GM19468 (cell line): ENCODE data around the gene RPL28.
"Not testable (repeated sequence)": the region's sequence is repeated elsewhere in the genome, so short reads cannot be mapped to it uniquely, and the experiment has no call there.

ENCODE experiments used
- ATAC-seq: cut with Tn5 transposase; IDR thresholded peaks from one replicate; pipeline ENCODE4 v1.9.1; 2021; ENCODE audit warnings: mild to moderate bottlenecking, moderate library complexity, moderate number of reproducible peaks; ENCODE audit not compliant: unreplicated experiment; ENCODE audit errors: extremely low read depth

RPL28 gene

DNA sequence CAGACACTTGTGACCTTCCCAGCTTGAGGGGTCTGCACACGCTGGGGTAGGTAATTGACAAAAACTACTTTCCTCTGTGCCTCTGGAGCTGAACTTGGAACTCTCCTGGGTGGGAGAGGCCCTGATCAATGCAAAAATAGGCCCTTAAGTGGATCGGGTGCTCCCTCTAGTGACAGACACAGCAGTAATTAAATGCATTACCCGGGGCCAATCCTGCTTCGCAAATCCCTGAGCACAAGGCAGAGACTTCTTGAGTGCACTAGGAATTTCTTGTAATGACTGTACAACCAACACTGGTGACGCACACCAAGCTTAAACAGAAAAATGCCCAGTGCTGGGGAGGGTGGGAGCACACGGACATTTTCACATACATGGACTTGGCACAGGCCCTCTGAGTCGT, 32.5 kb downstream of the RPL28 start:
- no peak for ATAC-seq

DNA sequence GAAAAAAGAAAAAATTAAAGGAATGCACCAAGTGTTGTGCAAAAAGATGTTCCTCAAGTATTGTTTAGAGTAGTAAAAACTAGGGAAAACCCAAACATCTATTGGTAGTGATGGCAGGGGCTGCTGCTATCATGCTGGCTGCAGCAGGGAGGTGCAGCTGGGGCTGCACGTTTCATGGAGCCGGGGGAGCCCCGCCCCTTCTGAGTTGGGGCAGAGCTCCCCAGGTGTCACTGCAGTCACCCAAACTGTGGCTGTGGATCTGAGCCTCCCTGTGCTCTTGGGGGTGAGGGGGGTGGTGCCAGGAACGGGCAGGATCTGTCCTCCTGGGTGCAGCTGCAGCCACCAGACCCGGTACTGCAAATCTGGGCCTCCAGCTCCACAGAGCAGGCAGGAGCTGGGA, 33.4 kb downstream of the RPL28 start:
- ATAC-seq, result no peak

DNA sequence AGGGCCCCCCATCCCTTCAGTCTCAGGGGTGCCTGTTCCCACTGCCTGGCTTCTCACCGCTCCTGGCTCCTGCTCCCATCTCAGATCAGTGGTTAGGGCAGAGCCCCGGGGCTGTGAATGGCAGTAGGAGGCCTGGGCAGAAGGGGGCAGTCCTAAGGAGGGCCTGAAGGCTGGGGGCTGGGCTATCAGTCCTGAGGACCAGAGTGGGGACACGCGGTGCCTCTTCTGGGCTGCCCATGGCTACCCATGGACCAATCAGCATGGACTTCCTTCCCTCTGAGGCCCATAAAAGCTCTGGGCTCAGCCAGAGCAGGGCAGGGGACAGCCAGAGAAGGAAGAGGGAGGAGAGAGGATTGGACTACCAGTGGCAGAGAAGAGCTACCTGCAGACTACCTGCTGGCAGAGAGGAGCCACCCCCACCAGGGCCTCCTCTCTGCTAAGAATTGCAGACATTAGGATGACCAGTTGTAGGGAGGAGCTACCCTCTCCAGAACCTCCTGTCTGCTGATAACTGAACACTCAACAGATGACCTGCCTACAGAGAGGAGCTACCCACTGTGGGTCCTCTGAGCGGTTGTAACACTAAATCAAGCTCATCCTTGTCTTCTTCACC, 34.0 kb downstream of the RPL28 start:
- ATAC-seq, result no peak

DNA sequence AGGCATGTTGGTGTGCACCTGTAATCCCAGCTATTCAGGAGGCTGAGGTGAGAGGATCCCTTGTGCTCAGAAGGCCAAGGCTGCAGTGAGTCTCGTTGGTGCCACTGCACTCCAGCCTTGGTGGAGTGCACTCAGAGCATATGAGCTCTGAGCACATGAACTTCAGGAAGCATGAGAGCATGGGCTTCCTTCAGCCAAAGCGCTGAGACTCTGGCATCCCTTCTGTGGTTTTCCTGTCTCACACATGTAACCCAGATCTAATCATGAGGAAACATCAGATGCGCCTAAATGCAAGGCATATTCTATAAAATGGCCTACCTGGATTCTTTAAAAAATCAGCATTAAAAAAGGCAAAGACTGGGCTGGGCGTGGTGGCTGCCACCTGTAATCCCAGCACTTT, 35.5 kb downstream of the RPL28 start:
- not testable (repeated sequence) for ATAC-seq

DNA sequence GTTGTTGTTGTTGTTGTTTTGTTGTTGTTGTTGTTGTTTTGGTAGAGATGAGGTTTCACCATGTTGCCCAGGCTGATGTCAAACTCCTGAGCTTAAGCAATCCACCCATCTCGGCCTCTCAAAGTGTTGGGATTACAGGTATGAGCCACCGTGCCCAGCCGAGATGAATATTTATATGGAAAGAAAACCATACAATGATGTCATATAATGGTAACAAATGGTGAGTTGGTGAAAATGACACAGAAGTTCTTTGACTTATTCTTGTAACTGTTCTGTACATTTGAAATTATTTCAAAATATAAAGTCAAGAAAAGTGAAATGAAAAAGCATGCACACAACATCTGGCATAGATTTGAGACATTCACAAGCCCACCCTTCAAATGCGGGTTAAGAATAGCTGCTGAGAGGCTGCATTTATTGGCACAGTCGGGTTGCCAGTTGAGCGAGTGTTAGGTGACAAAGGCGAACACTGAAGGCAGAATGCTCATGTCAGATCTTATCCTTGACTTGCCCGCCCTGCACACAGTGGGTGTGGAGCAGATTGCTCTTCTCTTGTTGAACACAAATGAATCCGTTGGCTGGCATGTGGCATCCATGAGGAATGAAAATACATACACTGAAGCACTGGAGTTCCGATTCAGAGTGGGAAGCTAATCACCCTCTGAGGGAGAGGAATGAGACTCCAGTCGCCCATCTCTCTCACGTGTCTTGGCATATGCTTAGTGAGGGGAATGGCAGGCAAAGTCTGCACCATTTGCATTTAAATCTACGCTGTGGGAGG, 37.7 kb downstream of the RPL28 start:
- no peak for ATAC-seq

DNA sequence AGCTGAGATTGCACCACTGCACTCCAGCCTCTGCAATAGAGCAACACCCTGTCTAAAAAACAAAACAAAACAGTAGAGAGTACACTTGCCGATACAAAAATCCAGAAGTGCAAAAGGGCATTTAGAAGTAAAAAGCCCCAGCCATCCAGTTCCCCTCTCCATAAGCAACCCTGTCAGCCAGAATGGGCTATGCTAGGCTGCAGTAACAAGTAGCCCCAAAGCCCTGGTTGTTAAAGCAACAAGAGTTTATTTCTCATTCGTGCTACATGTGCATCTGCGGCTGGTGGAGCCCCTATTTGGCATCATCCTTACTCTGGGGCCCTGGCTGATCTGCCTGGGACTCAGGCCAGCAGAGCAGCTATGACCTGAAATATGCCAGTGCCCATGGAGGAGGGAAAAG, 38.8 kb downstream of the RPL28 start:
- no peak for ATAC-seq

DNA sequence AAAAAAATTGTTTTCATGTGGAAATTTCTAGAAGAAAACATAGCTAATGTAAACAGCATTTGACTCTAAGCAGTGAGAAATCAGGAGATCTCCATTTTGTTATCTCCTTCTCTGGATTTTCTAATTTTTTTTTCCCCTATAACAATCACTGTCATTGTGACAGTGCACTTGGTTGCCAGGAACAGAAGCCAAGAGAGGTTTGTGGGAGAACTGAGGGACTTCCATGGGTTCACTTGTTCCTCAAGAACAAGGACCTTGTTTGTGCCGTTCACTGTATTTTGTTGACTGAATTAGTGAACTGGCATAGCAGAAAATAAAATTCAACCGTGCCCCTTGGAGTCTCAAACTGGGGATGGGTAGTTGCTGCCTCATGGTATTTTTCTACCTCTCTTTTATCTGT, 40.3 kb downstream of the RPL28 start:
- no peak for ATAC-seq

DNA sequence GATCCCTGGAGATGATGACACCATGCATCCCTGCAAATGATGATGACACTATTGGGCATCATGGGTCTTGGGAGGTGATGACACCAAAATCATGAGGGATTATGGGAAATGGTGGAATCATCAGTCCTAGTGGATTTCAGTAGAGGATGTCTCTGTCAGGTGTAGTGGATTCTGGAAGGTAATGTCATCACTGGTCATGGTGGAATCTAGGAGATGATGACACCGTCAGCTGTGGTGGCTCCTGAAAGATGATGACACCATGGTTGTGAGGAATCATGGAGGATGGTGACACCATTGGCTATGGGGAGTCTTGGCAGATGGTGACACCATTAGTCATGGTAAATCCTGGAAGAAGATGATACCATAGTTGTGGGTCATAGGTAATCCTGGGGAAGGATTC, 45.5 kb downstream of the RPL28 start:
- no peak for ATAC-seq

DNA sequence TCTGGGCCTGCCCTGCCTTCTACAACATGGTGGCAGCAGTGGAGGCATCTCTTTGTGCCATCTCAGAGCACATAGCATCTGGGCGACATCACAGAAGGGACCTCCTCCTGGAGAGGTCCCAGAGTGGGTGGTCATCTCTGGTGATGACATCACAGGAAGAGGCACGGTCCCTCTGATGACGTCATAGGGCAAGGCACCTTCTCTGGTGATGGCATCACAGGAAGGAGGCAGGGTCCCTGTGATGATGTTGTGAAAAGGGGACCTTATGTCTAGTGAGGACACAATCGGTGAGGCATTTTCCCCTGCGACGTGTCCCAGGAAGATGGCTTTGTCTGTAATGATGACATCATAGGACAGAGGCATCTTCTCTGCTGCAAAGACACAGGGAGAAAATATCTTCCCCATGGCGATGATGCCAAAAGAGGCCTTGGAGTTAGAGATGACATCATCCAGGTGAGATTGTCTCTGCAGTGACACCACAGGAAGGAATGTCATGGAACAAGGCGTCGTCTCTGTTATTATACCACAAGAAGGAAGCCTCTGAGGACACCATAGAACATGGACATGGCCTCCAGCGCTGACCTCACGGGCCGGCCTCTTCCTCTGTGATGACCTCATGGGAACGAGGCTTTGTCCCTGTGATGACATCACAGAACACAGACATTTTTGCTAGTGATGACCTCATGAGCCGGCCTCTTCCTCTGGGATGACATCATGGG, 46.7 kb downstream of the RPL28 start:
- ATAC-seq, result no peak

DNA sequence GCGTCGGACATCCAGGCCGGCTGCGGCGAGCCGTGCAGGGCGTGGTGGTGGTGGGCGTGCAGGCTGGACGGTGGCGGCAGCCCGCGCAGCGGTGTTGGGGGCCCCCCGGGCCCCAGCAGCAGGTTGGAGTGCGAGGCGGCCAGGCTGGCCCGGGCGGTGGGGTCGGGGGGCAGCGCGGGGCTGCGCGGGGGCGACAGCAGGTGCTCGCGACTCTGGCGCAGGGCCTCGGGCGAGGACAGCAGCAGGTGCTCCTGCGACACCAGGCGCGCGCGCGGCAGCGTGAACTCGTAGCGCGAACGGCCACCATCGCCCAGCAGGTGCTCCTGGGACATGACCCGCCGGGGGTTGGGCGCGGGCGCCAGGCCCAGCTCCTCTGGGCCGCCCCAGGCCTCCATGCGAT, 47.6 kb downstream of the RPL28 start:
- no peak for ATAC-seq

DNA sequence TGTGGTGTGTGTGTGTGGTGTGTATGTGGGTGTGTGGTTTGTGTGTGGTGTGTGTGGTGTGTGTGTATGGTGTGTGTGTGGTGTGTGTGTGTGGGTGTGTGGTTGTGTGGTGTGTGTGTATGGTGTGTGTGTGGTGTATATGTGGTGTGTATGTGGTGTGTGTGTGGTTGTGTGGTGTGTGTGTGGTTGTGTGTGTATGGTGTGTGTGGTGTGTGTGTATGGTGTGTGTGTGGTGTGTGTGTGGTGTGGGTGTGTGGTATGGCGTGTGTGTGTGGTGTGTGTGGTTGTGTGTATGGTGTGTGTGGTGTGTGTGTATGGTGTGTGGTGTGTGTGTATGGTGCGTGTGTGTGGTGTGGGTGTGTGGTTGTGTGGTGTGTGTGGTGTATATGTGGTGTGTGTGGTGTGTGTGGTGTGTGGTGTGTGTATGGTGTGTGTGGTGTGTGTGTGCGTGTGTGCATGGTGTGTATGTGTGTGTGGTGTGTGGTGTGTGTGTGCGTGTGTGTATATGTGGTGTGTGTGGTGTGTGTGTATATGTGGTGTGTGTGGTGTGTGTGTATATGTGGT, 48.7 kb downstream of the RPL28 start:
- no peak for ATAC-seq

DNA sequence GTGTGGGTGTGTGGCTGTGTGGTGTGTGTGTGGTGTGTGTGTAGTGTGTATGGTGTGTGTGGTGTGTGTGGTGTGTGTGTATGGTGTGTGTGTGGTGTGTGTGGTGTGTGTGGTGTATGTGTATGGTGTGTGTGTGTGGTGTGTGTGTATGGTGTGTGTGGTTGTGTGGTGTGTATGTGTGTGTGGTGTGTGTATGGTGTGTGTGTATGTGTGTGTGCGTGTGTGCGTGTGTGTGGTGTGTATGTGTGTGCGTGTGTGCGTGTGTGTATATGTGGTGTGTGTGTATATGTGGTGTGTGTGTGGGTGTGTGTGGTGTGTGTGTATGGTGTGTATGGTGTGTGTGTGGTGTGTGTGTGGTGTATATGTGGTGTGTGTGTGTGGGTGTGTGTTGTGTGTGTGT, 49.3 kb downstream of the RPL28 start:
- no peak for ATAC-seq

DNA sequence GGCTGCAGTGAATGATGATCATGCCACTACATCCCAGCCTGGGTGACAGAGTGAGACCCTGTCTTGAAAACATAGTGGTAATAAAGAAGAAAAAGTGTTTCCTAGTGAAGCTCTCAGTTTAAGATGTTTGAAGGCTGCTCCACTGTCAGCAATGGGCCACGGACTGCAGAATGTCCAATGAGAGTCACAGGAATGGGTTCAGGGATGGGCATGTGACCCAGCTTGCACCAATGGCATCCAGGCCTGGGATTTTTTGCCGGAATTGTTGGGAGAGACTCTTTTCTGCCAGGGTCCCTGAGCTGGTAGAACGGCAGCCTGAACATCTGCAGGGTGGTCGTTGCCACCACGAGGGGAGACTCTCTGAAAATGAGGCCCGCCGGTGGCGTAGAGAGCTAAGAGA, 51.1 kb downstream of the RPL28 start:
- ATAC-seq, result no peak

DNA sequence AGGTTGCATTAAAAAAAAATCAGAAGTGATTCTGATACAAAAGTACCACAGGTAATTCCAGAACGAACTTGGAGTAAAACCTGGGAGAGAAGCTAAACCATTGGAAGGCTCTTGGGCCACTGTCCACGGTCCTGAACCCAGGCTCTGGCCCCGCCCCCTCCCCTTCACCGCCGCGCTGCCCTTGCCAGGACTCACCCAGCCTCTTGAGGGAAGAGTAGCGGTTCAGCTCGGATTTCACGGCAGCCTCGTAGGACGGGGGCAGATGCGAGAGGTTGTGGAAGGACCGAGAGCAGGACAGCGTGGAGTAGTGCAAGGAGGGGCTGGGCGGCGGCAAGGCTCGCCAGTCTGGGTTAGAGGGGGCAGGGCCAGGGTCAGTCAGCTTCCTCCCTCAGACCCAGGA, 51.7 kb downstream of the RPL28 start:
- ATAC-seq, result no peak

DNA sequence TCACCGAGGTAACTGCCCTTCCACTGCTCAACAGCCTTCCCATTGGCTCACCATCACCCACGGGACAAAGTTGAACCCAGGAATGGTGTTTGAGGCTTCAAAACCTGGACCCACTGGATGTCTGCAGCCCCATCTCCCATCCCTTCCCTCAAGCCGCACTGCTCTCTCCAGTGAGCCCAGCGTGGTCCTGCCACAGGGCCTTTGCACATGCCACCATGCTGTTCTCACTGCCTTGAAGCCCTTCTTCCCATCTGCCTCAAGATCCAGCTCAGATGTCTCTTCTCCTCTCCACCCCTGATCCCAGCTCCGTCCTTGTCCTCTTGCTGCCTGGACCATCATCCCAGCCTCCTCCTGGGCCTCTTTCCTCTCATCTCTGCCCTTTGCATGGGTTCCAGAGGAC, 53.3 kb downstream of the RPL28 start:
- no peak for ATAC-seq

DNA sequence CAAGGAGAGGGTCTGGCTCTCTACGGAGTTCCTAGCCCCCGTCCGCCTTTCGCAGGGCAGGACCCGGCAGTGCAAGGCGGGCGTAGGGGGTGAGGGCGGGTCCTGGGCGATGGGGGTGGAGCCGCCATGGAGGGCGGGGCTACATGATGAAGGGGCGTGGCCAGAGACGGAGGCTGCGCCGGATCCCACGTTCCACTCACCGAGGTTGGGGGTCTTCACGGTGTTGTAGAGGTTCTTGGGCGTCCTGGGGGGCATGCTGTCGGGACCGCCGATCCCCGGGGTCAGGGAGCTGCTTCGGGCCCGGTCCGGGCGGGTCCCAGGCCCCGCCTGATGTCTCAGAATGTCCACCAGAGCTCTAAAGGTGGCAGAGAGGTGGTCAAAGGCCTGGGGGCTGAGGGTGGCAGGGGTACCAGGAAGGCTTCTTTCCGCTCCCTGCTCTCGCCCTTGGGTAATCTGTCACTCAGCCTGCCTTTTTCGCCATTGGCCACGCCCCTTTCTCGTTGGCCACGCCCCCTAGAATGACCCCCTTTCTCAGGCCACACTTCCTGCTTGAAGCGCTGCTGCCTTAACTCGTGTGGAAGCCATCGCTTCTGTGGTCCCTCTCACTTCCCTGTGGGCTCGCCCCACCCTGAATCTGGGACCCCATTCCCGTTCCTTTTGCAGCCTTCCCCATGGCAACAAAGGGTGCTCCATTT, 54.8 kb downstream of the RPL28 start:
- ATAC-seq, result no peak

DNA sequence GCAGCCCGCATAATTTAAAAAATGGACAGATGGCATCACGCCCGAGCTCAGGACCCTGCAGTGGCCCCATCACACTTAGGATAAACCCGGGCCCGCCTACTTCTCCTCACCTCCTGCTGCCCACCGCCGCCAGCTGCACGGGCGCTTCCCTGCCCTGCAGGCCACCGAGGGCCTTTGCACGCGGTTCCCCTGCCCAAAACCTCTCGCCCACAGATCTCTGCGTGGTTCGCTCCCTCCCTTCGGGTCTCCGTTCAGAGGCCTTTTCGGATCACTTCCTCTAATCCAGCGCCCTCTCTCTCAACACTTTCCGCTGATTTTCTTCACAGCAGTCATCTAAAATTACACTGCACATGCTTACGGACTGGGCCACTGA, 55.6 kb downstream of the RPL28 start:
- ATAC-seq, result no peak

DNA sequence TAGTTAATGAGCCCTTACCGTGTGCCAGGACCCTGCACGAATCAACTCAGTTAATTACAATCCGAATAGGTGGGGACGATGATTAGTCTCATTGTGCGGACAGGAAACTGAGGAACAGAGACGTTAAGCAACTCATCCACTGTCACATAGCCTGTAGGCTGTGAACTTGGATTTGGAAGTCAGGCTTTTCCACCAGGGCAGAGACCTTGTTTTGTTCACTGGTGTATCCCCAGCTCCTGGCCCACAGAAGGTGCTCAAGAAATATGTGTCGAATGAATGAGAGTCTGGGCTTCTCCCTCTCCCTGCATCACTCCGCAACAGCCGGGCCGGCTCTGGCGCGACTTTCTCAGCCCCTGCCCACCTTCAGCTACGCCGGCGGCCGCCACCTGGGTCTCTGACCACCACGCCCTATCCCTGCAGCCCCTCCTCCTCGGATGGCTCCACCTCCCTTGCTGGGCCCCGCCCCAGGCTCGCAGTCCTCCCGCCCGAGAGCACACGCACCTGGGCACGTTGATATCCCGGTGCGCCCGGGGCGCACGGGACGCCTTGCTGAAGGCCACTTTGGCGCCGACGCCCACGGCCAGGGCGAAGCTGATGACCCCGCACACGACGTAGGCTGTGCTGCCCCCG, 56.1 kb downstream of the RPL28 start:
- no peak for ATAC-seq

DNA sequence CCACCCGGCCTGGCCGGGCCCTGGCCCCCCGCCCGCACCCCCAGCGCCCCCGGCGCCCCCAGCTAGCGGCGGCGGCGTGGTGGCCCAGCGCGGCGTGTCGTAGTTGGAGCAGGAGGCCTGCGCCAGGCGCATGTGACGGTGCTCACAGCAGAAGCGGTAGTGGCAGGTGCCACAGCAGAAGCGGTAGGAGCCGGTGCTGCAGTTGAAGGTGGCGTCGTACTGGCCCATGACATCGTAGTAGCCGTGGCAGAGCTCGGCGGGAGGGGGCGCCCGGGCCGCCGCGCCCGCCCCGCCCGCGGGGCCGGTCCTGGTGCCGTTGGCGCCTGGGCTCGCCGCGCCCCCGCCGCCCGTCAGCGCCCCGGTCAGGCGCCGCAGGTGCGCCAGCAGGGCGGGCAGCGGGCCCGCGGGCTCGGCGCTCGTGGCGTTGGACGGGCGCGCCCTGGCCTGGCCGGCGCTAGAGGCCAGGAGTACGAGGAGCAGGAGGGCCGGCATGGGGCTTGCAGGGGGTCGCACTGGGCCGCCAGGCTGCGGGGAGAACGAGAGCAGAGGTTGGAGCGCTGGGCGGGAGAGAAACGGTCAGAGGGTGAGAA, 56.7 kb downstream of the RPL28 start:
- no peak for ATAC-seq
